WTC11 (cell line): ENCODE data around the gene FEM1C. TPM values are rescaled to one million over a fixed set of nuclear protein-coding genes. Genes with fewer than 3 reads are reported as not detected.

Experiments used
- ATAC-seq: fragments of 200-7000 bp; cut with Tn5 transposase; 2 replicates; pipeline ENCODE4 v1.10.0; 2021; ENCODE audit warnings: mild to moderate bottlenecking, moderate library complexity
- CTCF ChIA-PET: fragments of 300-600 bp; sonication (Branson Sonifier 250); formaldehyde crosslinking; loops from one replicate; lab custom pipeline; 2021; ENCODE audit warnings: antibody characterized with exemption; lab: Charles Lee
- POLR2A ChIA-PET: fragments of 350-600 bp; sonication (Branson Sonifier 250); formaldehyde crosslinking; loops from one replicate; lab custom pipeline; 2021; ENCODE audit warnings: antibody characterized with exemption; lab: Charles Lee
- DNase-seq: peaks from one replicate; pipeline ENCODE4 v3.0.0; 2021; ENCODE audit warnings: low spot score
- H3K27ac Mint-ChIP-seq: 2 replicates; pipeline ENCODE4 v1.8.0; 2021; ENCODE audit warnings: mixed read lengths
- H3K27me3 Mint-ChIP-seq: 2 replicates; pipeline ENCODE4 v1.8.0; 2021; ENCODE audit warnings: low read depth, mild to moderate bottlenecking, moderate library complexity, mixed read lengths
- H3K36me3 Mint-ChIP-seq: 2 replicates; pipeline ENCODE4 v1.8.0; 2021; ENCODE audit warnings: mixed read lengths
- H3K4me1 Mint-ChIP-seq: 2 replicates; pipeline ENCODE4 v1.8.0; 2022; ENCODE audit warnings: mixed read lengths
- H3K4me3 Mint-ChIP-seq: 2 replicates; pipeline ENCODE4 v1.8.0; 2021; ENCODE audit warnings: mild to moderate bottlenecking, moderate library complexity, mixed read lengths
- H3K9me3 Mint-ChIP-seq: 2 replicates; pipeline ENCODE4 v1.8.0; 2021; ENCODE audit warnings: mixed read lengths
- CBFB ChIP-seq: sonication (generic); formaldehyde crosslinking; IDR thresholded peaks from 2 replicates; pipeline ENCODE4 v1.8.1; 2022; ENCODE audit warnings: mild to moderate bottlenecking, low read depth, missing genetic modification reagents
- CDX4 ChIP-seq: fragments of 250-450 bp; sonication (Bioruptor Pico); IDR thresholded peaks from 2 replicates; pipeline ENCODE4 v1.9.0; 2021; ENCODE audit warnings: moderate library complexity, mild to moderate bottlenecking, inconsistent platforms, borderline replicate concordance
- EMX1 ChIP-seq: fragments of 250-450 bp; sonication (Bioruptor Pico); IDR thresholded peaks from 2 replicates; pipeline ENCODE4 v1.8.0; 2021; ENCODE audit warnings: mild to moderate bottlenecking
- ESRRA ChIP-seq: sonication (generic); formaldehyde crosslinking; IDR thresholded peaks from 2 replicates; pipeline ENCODE4 v1.8.1; 2022; ENCODE audit warnings: mild to moderate bottlenecking, missing genetic modification reagents, borderline replicate concordance
- FOXJ3 ChIP-seq: sonication (generic); formaldehyde crosslinking; IDR thresholded peaks from 2 replicates; pipeline ENCODE4 v1.9.0; 2021; ENCODE audit warnings: missing genetic modification reagents, mild to moderate bottlenecking, borderline replicate concordance
- GRHL2 ChIP-seq: fragments of 250-450 bp; sonication (Bioruptor Pico); IDR thresholded peaks from 2 replicates; pipeline ENCODE4 v1.8.0; 2022; ENCODE audit warnings: mild to moderate bottlenecking, moderate library complexity; ENCODE audit not compliant: insufficient replicate concordance, severe bottlenecking
- IRF2 ChIP-seq: sonication (generic); formaldehyde crosslinking; IDR thresholded peaks from 2 replicates; pipeline ENCODE4 v1.8.0; 2022; ENCODE audit warnings: low read depth, missing genetic modification reagents, borderline replicate concordance
- NFE2L1 ChIP-seq: sonication (generic); formaldehyde crosslinking; IDR thresholded peaks from 2 replicates; pipeline ENCODE4 v1.8.1; 2023; ENCODE audit warnings: missing genetic modification reagents
- NR2C2 ChIP-seq: sonication (generic); formaldehyde crosslinking; IDR thresholded peaks from 2 replicates; pipeline ENCODE4 v1.8.0; 2022; ENCODE audit warnings: mild to moderate bottlenecking, missing genetic modification reagents
- PRDM15 ChIP-seq: sonication (generic); formaldehyde crosslinking; IDR thresholded peaks from 2 replicates; pipeline ENCODE4 v1.8.0; 2022; ENCODE audit warnings: missing genetic modification reagents
- RORB ChIP-seq: fragments of 250-450 bp; sonication (Bioruptor Pico); IDR thresholded peaks from 2 replicates; pipeline ENCODE4 v1.9.0; 2021; ENCODE audit warnings: mild to moderate bottlenecking
- SP1 ChIP-seq: sonication (generic); formaldehyde crosslinking; conservative IDR thresholded peaks from 2 replicates; pipeline ENCODE4 v1.8.1; 2022; ENCODE audit warnings: missing genetic modification reagents
- TP53 ChIP-seq: sonication (generic); formaldehyde crosslinking; IDR thresholded peaks from 2 replicates; pipeline ENCODE4 v1.8.1; 2023; ENCODE audit warnings: mild to moderate bottlenecking, missing genetic modification reagents
- ZNF121 ChIP-seq: sonication (generic); formaldehyde crosslinking; IDR thresholded peaks from 2 replicates; pipeline ENCODE4 v1.8.0; 2023; ENCODE audit warnings: missing genetic modification reagents
- ZNF138 ChIP-seq: sonication (generic); formaldehyde crosslinking; conservative IDR thresholded peaks from 2 replicates; pipeline ENCODE4 v1.8.1; 2022; ENCODE audit warnings: mild to moderate bottlenecking, moderate library complexity, missing genetic modification reagents
- ZNF219 ChIP-seq: sonication (generic); formaldehyde crosslinking; IDR thresholded peaks from 2 replicates; pipeline ENCODE4 v1.8.0; 2023; ENCODE audit warnings: missing genetic modification reagents, mild to moderate bottlenecking, borderline replicate concordance
- ZNF263 ChIP-seq: sonication (generic); formaldehyde crosslinking; IDR thresholded peaks from 2 replicates; pipeline ENCODE4 v1.8.1; 2022; ENCODE audit warnings: low read depth, mild to moderate bottlenecking, moderate library complexity, missing genetic modification reagents
- ZNF281 ChIP-seq: sonication (generic); formaldehyde crosslinking; IDR thresholded peaks from 2 replicates; pipeline ENCODE4 v1.8.0; 2023; ENCODE audit warnings: mild to moderate bottlenecking, missing genetic modification reagents
- ZNF671 ChIP-seq: fragments of 250-450 bp; sonication (Bioruptor Pico); IDR thresholded peaks from 2 replicates; pipeline ENCODE4 v1.8.0; 2021; ENCODE audit warnings: mild to moderate bottlenecking
- ZSCAN18 ChIP-seq: fragments of 250-450 bp; sonication (Bioruptor Pico); IDR thresholded peaks from 2 replicates; pipeline ENCODE4 v2.1.2; 2022; ENCODE audit warnings: mild to moderate bottlenecking, moderate library complexity
- total RNA-seq: library from RNA; stranded (reverse); gene quantifications from 3 replicates; pipeline ENCODE4 v1.2.3, GENCODE V29; 2021
- TF ChIP-seq, protein P1 (sequence below): sonication (generic); formaldehyde crosslinking; IDR thresholded peaks from 2 replicates; pipeline ENCODE4 v1.8.1; 2023; ENCODE audit warnings: mild to moderate bottlenecking, missing genetic modification reagents, moderate library complexity
- TF ChIP-seq, protein P2 (sequence below): sonication (generic); formaldehyde crosslinking; IDR thresholded peaks from 2 replicates; pipeline ENCODE4 v1.8.0; 2022; ENCODE audit warnings: mild to moderate bottlenecking, missing genetic modification reagents
- TF ChIP-seq, protein P3 (sequence below): sonication (generic); formaldehyde crosslinking; IDR thresholded peaks from 2 replicates; pipeline ENCODE4 v1.8.1; 2023; ENCODE audit warnings: mild to moderate bottlenecking, missing genetic modification reagents
- TF ChIP-seq, protein P4 (sequence below): sonication (generic); formaldehyde crosslinking; IDR thresholded peaks from 2 replicates; pipeline ENCODE4 v1.8.1; 2023; ENCODE audit warnings: mild to moderate bottlenecking, moderate library complexity, missing genetic modification reagents

The FEM1C gene
- total RNA-seq, 1 experiment from 2014 or later = 13.6 TPM

DNA sequence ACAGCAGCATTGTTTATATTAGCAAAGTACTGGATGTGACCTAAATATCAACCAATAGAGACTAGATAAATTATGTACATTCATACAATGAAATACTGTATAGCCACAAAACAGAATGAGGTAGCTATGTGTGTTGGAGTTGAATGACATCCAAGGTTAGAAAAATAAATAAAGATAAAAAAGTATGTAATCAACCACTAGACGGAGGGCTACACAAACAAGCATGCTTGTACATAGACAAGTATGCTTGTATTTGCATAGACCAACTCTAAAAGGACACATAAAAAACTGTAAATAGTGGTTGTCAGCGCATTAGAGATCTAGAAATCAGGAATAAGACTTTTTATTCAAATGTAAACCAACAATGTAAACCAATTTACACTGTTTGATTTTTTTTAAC lies 3.0 kb downstream of the FEM1C start:
- peaks cover 17% of the 10 kb centered on the region for H3K9me3 Mint-ChIP-seq
- TF ChIP-seq ZNF219 (CRISPR knock-in tag) (no peak), ZNF263 (CRISPR knock-in tag) (no peak), NFE2L1 (CRISPR knock-in tag) (no peak), IRF2 (no peak), CBFB (CRISPR knock-in tag) (no peak), ZNF138 (CRISPR knock-in tag) (no peak), ZNF281 (CRISPR knock-in tag) (no peak), ZNF671 (no peak), ESRRA (no peak), ZNF121 (CRISPR knock-in tag) (no peak), NR2C2 (CRISPR knock-in tag) (no peak)
- TF ChIP-seq, protein P1, sequence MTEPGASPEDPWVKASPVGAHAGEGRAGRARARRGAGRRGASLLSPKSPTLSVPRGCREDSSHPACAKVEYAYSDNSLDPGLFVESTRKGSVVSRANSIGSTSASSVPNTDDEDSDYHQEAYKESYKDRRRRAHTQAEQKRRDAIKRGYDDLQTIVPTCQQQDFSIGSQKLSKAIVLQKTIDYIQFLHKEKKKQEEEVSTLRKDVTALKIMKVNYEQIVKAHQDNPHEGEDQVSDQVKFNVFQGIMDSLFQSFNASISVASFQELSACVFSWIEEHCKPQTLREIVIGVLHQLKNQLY (CRISPR knock-in tag) = no peak
- TF ChIP-seq, protein P2, sequence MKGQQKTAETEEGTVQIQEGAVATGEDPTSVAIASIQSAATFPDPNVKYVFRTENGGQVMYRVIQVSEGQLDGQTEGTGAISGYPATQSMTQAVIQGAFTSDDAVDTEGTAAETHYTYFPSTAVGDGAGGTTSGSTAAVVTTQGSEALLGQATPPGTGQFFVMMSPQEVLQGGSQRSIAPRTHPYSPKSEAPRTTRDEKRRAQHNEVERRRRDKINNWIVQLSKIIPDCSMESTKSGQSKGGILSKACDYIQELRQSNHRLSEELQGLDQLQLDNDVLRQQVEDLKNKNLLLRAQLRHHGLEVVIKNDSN = no peak
- H3K27me3 Mint-ChIP-seq = peaks cover 6% of the 10 kb centered on the region
- CTCF ChIA-PET = interaction anchor here (1.3 kb wide), 1 partner anchor 33 kb away, joined by 3 read pairs; no protein-coding TSS in a partner anchor
- H3K27ac Mint-ChIP-seq = no peak overlapping the region
- no peak for ATAC-seq
- POLR2A ChIA-PET = no interaction called here
- peaks cover 52% of the 10 kb centered on the region for H3K36me3 Mint-ChIP-seq
- H3K4me3 Mint-ChIP-seq = peak overlapping the region; percentile 93
- peaks cover 60% of the 10 kb centered on the region for H3K4me1 Mint-ChIP-seq
- DNase-seq = no peak

DNA sequence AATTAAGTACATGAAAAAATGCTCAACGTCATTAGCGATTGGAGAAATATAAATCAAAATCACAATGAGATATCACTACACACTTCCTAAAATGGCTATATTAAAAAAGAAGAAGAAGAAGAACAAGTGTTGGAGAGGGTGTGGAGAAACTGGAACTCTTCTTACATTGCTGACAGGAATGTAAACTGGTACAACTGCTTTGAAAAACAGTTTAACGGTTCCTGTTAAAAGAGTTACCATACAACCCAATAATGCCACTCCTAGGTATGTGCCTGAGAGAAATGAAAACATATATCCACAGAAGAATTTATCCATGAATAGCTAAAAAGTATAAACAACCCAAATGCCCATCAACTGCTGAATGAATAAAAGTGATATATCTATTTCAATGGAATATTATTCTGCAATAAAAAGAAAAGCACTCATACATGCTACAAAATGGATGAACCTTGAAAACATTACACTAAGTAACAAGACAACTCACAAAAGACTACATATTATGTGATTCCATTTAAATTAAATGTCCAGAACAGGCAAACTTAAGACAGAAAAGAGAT lies 9.0 kb downstream of the FEM1C start:
- Mint-ChIP-seq H3K4me3 (no peak overlapping the region), H3K9me3 (no peaks in the 10 kb centered on the region), H3K36me3 (peaks cover 36% of the 10 kb centered on the region), H3K4me1 (peaks cover 53% of the 10 kb centered on the region), H3K27me3 (no peaks in the 10 kb centered on the region), H3K27ac (no peak overlapping the region)
- ATAC-seq = no peak
- ChIA-PET CTCF (no interaction called here), POLR2A (no interaction called here)
- no peak for DNase-seq
- TF ChIP-seq ESRRA (no peak), CDX4 (no peak), RORB (no peak), ZSCAN18 (CRISPR knock-in tag) (no peak), EMX1 (CRISPR knock-in tag) (no peak), FOXJ3 (CRISPR knock-in tag) (no peak), TP53 (no peak), GRHL2 (CRISPR knock-in tag) (no peak), PRDM15 (no peak), SP1 (no peak)
- TF ChIP-seq, protein P3, sequence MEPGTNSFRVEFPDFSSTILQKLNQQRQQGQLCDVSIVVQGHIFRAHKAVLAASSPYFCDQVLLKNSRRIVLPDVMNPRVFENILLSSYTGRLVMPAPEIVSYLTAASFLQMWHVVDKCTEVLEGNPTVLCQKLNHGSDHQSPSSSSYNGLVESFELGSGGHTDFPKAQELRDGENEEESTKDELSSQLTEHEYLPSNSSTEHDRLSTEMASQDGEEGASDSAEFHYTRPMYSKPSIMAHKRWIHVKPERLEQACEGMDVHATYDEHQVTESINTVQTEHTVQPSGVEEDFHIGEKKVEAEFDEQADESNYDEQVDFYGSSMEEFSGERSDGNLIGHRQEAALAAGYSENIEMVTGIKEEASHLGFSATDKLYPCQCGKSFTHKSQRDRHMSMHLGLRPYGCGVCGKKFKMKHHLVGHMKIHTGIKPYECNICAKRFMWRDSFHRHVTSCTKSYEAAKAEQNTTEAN (CRISPR knock-in tag) = no peak
- TF ChIP-seq, protein P4, sequence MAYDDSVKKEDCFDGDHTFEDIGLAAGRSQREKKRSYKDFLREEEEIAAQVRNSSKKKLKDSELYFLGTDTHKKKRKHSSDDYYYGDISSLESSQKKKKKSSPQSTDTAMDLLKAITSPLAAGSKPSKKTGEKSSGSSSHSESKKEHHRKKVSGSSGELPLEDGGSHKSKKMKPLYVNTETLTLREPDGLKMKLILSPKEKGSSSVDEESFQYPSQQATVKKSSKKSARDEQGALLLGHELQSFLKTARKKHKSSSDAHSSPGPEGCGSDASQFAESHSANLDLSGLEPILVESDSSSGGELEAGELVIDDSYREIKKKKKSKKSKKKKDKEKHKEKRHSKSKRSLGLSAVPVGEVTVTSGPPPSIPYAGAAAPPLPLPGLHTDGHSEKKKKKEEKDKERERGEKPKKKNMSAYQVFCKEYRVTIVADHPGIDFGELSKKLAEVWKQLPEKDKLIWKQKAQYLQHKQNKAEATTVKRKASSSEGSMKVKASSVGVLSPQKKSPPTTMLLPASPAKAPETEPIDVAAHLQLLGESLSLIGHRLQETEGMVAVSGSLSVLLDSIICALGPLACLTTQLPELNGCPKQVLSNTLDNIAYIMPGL (CRISPR knock-in tag) = no peak
